ENCODE results near the gene SCARB1.
A peak's percentile ranks its signal among the peaks of the same experiment; 100 is the strongest.

SCARB1 gene

DNA sequence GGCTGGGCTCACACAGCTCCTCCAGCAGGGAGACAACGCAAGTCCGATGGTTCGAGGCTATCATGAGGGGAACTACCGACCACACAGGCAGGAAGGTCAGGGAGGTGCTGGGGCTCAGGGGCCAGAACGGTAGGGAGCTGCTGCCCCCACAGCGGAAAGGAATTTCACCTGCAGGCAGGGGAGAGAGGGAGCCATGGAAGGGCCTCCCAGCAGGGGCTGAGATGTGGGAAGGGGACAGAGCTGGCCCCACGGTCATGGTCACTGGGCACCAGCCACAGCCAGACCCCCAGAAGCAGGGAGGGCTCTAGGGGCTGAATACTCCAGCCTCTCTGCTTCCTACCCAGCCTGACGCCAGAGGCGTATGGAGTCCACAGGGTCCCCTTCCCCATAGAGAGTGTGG is 103.1 kb downstream of the SCARB1 start:
- no peak for DNase-seq (ENCODE audit: low read depth)

DNA sequence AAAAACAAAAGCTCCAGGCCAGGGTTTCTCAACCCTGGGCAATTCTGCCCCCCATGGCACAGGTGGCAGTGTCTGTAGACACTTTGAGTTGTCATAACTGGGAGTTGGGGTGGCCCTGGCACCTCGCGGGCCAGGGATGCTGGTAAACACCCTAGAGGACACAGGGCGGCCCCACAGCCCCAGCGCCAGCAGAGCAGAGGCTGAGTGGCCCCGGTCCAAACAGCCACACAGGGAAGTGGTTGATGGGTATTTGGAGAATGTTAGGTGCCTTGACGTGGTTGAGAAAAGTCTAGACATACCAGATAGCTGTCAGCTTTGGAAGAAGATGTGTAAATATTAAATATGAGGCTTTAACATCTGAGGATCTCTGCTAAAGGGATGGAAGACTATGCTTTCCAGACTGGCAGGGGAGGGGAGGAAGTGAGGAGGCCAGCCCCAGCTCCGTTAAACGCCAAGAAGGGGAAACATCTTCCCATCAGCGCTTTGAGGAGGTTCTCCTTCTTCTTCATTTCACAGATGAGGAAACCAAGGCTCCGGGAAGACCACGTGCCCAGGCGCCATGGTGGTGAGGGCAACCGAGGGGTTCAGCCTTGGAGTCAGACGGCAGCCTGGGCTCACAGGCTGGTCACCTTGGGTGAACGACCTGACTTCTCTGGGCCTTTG is 103.7 kb downstream of the SCARB1 start:
- DNase-seq (ENCODE audit: low read depth), result peak; percentile 84

DNA sequence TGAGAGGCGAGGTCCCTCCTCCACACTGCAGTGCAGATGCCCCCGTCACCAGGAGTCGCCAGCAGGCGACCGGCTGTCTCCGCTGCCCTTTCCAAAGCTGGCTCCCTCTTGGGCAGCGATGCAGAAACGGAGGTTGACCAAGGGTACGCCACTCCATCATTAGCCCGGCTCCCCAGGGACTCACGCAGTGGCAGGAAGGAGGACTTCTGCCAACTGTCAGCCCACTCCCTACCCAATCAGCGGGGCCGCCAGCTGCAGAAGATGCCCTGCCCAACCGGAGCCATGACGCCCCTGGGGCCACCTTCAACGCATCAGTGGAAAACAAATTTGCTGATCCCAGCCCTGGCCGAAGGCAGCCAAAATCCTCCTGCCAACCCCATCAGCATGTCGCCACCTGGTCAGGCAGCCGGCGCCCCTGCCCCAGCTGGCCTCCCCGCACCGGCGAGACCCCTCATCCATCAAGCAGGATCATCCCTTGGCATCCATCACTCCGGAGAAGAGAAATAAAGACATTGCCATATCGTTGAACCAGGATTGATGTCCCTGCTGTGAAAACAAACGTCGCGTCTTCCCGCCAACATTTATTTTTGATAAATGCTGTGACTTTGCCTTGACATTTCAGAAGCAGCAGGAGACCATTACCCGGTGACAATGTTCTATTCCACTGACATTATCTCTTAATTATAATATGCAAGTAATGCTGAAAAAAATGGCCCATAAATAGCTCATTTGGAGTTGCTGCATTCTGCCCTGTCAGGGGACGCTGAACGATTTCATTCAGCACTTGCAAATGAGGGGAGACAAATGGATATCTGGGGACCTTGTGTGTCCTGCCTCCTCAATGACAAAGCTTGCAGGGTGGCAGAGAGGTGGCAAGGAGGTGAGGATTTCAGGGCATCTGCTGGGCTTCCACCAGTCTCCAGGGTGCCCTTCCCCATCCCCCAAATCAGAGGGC is 105.1 kb downstream of the SCARB1 start:
- DNase-seq (ENCODE audit: low read depth), result no peak

DNA sequence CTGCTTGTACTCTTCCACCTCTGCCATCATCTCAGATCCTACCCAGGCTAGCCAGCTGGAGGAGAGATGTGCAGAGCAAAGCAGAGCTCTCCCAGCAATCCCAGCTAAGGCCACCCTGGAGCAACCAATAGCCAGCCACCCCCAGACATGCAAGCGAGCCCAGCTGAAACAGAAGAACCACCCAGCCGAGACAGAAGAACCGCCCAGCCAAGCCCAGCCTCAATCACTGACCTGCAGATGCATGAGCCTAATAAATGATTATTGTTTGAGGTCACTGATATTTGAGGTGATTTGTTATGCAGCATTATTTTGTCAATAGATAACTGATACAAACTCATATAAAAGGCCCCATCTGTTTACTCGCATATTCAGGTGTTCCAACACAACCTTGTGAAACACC is 106.3 kb downstream of the SCARB1 start:
- no peak for DNase-seq (ENCODE audit: low read depth)

DNA sequence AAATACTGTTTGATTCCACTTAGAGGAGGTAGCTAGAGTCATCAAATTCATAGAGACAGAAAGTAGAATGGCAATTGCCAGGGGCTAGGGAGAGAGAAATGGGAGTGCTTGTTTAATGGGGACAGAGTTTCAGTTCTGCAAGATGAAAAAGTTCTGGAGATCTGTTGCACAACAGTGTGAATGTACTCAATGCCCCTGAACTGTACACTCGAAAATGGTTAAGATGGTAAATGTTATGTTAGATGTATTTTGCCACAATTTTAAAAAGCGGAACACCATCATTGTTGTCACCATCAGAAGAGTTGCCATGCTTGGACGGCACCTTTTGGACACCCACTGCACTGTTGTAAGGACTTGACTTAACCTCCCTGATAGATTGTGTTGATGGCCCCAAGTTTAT is 106.9 kb downstream of the SCARB1 start:
- DNase-seq (ENCODE audit: low read depth), result no peak

DNA sequence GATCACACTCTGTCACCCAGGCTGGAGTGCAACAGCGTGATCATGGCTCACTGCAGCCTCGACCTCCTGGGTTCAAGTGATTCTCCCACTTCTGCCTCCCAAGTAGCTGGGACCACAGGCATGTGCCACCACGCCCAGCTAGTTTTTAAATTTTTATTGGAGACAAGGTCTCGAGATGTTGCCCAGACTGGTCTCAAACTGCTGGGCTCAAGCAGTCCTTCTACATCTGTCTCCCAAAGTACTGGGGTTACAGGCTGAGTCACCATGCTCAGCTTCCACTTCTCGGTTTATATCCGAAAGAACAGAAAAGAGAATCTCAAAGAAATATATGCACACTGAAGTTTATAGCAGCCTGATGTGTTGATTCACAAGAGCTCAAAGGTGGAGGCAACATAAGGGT is 107.5 kb downstream of the SCARB1 start:
- DNase-seq (ENCODE audit: low read depth), result no peak

DNA sequence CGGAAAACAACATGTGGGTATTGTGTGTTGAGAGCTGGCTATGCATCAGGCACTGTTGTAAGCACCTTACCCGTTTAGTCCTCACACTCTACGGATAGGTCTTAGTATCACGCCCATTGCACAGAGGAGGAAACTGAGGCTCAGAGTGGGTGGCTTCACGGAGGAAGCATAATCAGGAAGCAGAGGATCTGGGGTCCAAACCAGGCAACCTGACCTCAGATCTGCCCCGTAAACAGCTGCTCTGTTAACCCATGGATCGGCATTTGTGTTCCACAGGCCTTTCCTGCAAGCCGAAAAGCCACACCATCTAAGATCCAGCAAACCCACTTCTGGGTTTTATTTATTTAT is 107.9 kb downstream of the SCARB1 start:
- no peak for DNase-seq (ENCODE audit: low read depth)

DNA sequence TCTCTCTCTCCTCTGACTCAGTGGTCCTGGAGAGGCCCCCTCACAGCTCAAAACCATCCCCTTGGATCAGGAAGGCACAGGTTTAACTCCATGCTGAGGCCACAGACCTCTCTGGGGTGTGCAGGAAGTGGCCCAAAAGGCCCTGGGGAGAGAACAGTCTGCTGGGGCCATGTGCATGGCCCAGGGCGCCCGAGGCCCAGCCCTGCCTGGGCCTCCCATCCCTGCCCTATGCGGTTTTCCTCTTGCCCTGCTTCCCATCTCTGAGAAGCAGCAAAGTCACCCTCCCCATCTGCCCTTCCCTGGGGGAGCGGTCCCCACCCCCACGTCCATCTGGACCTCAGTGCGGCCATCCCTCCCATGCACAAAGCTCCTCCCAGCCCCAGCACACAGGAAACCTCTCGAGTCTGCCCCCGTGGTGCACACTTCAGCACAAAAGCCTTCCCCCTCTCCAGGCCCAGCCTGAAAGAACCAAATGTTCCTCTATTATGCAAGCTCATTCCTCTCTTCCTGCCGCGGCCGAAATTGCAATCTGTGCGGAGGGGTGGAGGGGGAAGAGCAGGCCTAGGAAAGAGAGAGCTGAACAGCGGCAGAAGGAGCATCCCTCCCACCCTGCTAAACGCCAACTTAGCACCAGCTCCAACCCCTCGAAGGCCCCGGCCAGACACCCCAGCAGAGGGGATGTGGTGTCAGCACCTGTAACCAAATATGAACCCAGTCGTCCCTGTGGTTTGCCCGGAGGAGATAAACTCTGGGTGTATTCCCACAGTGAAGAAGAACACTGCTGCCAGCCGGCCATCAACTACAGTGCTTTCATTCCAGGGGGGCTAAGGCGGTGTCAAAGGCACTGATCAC is 108.5 kb downstream of the SCARB1 start:
- peak; percentile 98 for DNase-seq (ENCODE audit: low read depth)

DNA sequence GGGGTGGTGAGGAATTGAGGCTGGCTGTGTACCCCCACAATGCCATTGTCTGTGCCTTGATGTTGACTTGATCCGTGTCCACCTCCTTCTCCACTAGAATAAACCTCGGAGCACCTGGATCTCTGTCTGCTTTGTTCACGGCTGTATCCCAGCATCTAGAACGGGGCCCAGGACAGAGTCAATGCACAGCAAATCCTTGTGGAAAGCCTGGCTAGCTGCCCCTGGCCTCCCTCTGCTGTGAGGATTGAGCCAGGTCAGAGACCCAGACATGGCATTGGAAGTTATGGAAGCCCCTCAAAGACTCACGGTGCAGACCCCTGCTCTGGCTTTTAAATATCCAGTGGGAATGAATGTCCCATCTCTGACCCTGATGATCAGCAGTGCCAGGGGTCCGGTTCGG is 109.2 kb downstream of the SCARB1 start:
- DNase-seq (ENCODE audit: low read depth), result no peak

DNA sequence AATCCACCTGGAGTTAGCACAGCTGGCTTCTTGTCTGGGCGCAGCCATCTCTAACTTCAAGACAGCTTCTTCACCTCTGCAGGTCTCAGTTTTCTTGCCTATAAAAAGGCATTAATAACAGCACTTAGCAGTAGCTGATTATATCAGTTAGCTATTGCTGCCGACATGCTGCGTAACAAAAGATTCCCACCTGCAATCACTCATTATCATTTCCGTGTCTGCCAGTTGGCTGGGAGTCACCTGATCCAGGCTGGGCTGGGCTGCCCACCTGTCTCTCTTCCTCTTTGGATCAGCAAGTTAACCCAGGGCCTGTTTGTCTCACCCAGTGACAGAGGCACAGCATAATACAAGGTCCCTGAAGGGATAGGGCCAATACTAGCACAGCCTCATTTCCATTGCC is 109.7 kb downstream of the SCARB1 start:
- DNase-seq (ENCODE audit: low read depth), result no peak

DNA sequence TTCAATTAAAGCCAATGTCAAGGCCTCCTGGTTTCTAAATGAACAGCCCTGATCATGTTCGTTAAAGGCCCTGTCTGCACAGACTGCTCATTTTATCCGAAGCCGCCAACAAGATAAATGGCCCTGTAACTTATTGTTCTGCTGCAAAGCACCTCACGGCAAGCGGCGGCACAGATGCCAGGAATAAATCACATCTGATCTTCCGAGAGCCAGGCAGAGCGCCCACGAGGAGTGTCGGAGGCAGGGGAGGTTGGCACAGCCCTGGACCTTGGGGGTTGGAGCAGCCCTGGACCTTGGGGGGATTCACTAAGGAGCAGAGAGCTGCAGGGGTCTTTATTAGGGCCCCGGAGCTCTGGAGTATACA is 110.5 kb downstream of the SCARB1 start:
- DNase-seq (ENCODE audit: low read depth), result no peak

DNA sequence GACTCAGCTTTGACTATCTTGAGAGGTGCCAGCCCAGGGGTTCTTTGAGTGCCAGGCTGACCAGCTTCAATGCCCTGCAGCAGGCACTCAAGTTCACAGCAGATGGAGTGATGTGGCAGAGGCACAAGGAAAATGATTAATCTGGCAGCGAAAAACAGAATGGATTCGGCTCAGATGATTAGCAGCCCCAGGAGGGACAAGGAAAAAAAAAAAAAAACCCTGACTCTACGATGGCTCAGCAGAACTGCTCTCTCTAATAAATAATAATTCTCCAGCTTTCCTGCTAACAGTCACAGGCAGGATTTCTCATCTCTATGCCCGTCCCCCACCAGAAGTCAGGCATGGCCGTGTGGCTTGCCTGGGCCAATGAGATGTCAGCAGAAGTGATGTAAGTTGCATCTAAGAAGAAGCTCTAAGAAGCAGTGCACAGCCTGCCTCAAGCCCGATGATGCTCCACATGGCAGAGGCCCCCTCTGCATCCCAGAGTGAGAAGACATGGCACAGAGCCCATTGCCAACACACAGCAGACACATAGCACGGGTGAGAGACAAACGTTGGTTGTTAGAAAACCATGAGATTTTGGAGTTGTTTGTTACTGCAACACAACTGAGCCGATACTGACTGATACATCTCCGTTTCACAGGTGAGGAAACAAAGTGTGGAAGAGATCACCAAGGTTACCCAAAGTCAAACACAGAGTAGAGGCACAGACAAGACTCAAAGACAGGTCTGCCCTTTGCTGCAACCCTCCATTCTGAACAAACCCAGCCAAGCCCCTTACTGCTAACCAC is 111.0 kb downstream of the SCARB1 start:
- DNase-seq (ENCODE audit: low read depth), result peak; percentile 69

DNA sequence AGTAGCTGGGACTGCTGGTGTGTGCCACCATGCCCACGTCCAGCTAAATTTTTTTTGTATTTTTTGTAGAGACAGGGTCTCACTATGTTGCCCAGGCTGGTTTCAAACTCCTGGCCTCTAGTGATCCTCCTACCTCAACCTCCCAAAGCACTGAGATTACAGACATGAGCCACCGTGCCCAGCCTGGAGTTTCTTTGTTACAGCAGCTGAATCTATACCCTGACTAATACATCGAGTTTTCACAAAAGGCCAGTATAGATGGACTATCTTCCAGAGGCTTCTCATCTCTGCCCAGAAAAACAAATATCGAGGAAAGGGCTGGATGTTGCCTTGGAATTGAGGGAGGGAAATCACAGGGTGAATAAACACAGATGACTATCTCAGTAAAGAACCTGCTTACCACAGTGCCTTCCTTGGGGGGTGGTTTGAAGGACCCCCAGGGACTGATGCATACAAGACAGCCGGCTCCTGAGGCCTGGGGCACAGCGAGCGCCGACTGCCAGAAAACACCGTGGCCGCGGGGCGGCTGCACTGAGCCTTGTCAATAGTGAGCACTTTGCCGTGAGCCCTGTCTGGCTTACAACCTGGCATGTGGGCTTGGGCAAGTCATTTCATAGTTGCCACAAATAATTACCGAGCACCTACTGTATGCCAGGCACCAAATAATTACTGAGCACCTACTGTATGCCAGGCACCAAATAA is 111.9 kb downstream of the SCARB1 start:
- DNase-seq (ENCODE audit: low read depth), result no peak

DNA sequence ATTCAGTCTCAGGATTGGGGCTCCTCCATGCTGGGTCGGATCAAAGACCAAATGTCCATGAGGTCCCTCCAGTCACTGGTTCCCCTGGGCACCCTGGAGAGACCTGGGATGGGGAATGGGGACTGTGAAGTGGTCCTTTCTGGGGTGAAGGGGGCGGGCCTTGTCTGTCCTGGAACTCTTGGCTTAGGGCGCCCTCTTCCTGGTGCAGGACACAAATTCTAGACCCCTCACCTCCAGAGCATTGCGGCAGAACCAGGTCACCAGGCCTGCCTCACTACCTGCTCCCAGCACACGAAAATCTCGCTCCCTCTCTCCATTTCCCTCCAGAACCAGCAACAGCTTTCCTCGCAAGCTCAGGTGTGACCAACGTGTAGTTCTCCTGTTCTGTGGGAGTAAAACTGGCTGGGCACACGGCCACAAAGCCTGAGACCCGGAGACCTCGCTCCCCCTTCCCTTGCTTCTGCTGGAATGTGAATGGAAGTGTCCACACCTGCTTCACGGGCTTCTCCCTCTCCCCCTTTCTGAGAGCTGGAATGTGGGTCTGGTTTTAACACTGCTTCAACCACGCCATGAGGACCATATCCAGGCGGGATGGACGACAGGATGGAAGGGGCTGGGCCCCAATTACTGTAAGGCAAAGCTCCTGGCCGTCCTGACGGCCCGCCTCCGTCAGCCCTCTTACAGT is 112.7 kb downstream of the SCARB1 start:
- no peak for DNase-seq (ENCODE audit: low read depth)

DNA sequence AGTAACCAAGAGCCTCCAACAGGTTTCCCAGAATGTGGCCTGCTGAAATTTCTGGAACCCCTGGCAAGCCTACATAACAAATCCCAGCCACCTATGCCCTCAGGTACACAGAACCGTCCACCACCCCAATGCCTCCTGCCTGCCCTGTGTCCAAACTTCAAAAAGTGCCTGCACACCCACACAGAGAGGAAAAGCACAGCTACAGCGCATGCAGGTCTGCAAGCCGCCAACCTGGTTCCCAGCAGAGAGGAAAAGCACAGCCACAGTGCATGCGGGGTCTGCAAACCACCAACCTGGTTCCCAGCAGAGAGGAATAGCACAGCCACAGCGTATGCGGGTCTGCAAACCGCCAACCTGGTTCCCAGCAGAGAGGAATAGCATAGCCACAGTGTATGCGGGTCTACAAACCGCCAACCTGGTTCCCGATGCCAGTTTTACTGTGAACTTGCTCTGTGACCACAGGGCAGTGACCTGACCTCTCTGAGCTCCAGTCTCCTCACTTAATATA is 113.5 kb downstream of the SCARB1 start:
- DNase-seq (ENCODE audit: low read depth), result no peak

DNA sequence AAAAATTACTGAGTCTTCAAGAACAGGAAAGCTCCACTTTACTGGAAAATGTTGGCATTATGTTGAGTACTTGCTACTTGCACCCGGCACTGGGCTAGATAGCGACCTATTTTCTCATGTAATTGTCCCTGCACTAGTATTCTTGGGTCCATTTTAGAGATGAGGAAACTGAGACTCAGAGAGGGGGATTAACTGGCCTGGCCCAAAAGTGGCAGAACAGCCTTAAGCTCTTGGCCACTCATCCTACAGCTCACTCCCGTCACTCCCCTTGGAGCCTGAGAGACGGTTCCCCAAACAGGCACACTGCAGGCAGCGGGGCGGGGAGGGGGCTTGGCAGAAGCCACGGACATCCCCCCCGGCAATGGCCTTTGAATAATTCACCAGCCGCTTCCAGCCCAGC is 113.9 kb downstream of the SCARB1 start:
- no peak for DNase-seq (ENCODE audit: low read depth)

DNA sequence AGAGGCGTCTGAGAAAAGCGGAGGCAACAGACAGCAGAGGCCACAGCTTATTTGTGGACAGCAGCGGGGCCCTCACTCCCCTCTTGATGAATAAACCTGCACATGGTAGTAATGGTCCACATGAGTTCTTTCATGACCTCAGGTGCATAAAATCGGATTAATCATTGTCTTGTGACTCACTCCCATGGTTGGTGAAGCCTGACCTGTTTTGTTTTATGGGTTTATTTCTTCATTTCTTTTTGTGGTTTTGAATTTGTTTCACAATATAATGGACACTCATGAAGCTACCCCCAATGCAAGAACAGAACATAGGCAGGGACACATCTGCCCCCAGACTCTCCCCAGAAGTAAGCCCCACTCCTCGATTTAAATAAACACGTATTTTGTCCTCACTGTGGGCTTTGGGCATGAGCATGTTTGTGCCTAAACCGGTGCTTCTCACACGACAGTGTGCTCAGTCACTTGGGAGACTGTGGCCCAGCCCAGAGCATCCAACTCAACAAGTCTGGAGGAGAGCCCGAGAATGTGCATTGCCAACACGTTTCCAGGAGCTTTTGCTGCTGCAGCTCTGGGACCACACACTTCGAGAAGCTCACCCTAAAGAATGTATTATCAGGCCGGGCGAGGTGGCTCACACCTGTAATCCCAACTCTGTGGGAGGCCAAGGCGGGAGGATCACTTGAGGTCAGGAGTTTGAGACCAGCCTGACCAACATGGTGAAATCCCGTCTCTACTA is 116.1 kb downstream of the SCARB1 start:
- DNase-seq (ENCODE audit: low read depth), result peak; percentile 99

DNA sequence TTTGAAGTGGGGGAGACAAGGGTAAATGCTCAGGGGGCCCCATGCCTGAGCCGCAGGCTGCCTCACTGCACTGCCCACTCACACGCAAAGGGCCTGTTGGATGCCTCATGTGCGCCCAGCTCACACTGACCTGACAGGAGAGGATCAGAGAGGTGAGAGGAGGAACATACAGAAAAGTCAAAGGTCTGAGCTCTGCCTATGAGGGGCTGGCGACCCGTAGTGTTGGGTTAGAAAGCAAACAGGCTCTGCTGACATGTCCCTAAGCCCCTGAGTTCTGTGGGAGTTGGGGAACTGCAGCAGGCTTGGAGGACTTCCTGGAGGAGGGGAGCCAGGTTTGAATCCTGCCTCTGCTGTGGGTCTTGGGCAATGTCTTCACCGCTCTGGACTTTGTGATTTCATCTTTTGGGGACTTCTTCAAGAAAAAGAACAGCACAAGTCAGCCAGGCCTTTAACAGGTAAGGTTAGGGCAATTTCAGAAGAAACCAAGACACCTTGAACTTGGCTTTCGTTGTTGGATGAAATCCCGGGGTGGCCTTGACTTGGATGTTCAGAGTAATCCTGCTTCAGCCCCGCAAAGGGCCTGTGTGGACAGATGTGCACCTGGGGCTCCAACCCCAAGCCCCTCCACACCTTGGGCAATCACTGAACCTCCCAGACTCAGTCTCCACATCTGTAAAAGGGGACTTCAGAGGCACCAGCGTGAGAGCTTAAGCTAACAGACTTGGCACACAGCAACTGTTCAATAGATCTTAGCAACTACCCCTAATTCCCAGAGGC is 116.8 kb downstream of the SCARB1 start:
- no peak for DNase-seq (ENCODE audit: low read depth)
